ENCODE data around the gene CPNE7. TPM values are rescaled to one million over a fixed set of nuclear protein-coding genes. Genes with fewer than 3 reads are reported as not detected.
A peak's percentile ranks its signal among the peaks of the same experiment; 100 is the strongest.

CPNE7 gene
- total and polyA plus RNA-seq, 2 donors, result 9.6 to 12.8 TPM

GRCh38 chr16:89620406-89620841 lies 44.9 kb downstream of the CPNE7 start:
- DNase-seq (ENCODE audit: low read depth in 6 of 9, low spot score in 9 of 9), result no peak
- H3K27ac ChIP-seq (ENCODE audit: low read depth in 1 of 2, low read length in 1 of 2), result no peak overlapping the region
- H3K9me3 ChIP-seq (ENCODE audit: control insufficient read depth in 2 of 2, insufficient read depth in 1 of 2, low read length in 1 of 2), result peaks cover 0 to 10% of the 10 kb centered on the region in 2 donors
- no peak overlapping the region for H3K4me3 ChIP-seq (ENCODE audit: low read length in 2 of 2)
- H3K36me3 ChIP-seq (ENCODE audit: control insufficient read depth in 2 of 2, insufficient read depth in 2 of 2, low read length in 1 of 2), result no peaks in the 10 kb centered on the region
- 95% methylated on average over 16 of the region's 16 CpGs for WGBS
- H3K27me3 ChIP-seq (ENCODE audit: control insufficient read depth in 2 of 2, insufficient read depth in 1 of 2, low read length in 1 of 2), result peaks cover 0 to 46% of the 10 kb centered on the region in 2 donors
- H3K4me1 ChIP-seq (ENCODE audit: control insufficient read depth in 2 of 2, insufficient read depth in 2 of 2, low read length in 2 of 2), result peaks cover 0 to 3% of the 10 kb centered on the region in 2 donors

- WGBS, result 94% methylated on average over 18 of the region's 18 CpGs
- Histone ChIP-seq H3K36me3 (ENCODE audit: control insufficient read depth in 2 of 2, insufficient read depth in 2 of 2, low read length in 1 of 2) (no peaks in the 10 kb centered on the region), H3K27ac (ENCODE audit: low read depth in 1 of 2, low read length in 1 of 2) (no peak overlapping the region), H3K4me1 (ENCODE audit: control insufficient read depth in 2 of 2, insufficient read depth in 2 of 2, low read length in 2 of 2) (no peaks in the 10 kb centered on the region), H3K27me3 (ENCODE audit: control insufficient read depth in 2 of 2, insufficient read depth in 1 of 2, low read length in 1 of 2) (peaks cover 0 to 51% of the 10 kb centered on the region in 2 donors), H3K4me3 (ENCODE audit: low read length in 2 of 2) (no peak overlapping the region), H3K9me3 (ENCODE audit: control insufficient read depth in 2 of 2, insufficient read depth in 1 of 2, low read length in 1 of 2) (peaks cover 0 to 10% of the 10 kb centered on the region in 2 donors)
- no peak for DNase-seq (ENCODE audit: low read depth in 6 of 9, low spot score in 9 of 9)
Observed at GRCh38 chr16:89621136-89621697, 45.7 kb downstream of the CPNE7 start.

GRCh38 chr16:89621698-89622409 lies 46.3 kb downstream of the CPNE7 start:
- DNase-seq (ENCODE audit: low read depth in 6 of 9, low spot score in 9 of 9), result no peak
- no peaks in the 10 kb centered on the region for H3K36me3 ChIP-seq (ENCODE audit: control insufficient read depth in 2 of 2, insufficient read depth in 2 of 2, low read length in 1 of 2)
- peaks cover 0 to 52% of the 10 kb centered on the region in 2 donors for H3K27me3 ChIP-seq (ENCODE audit: control insufficient read depth in 2 of 2, insufficient read depth in 1 of 2, low read length in 1 of 2)
- H3K4me3 ChIP-seq (ENCODE audit: low read length in 2 of 2), result no peak overlapping the region
- no peak overlapping the region for H3K27ac ChIP-seq (ENCODE audit: low read depth in 1 of 2, low read length in 1 of 2)
- H3K4me1 ChIP-seq (ENCODE audit: control insufficient read depth in 2 of 2, insufficient read depth in 2 of 2, low read length in 2 of 2), result no peaks in the 10 kb centered on the region
- WGBS, result 93% methylated on average over 32 of the region's 32 CpGs
- peaks cover 0 to 3% of the 10 kb centered on the region in 2 donors for H3K9me3 ChIP-seq (ENCODE audit: control insufficient read depth in 2 of 2, insufficient read depth in 1 of 2, low read length in 1 of 2)

- Histone ChIP-seq H3K4me3 (ENCODE audit: low read length in 2 of 2) (no peak overlapping the region), H3K27ac (ENCODE audit: low read depth in 1 of 2, low read length in 1 of 2) (peak overlapping the region in 1 of 2 donors; percentile 21), H3K27me3 (ENCODE audit: control insufficient read depth in 2 of 2, insufficient read depth in 1 of 2, low read length in 1 of 2) (peaks cover 0 to 52% of the 10 kb centered on the region in 2 donors), H3K36me3 (ENCODE audit: control insufficient read depth in 2 of 2, insufficient read depth in 2 of 2, low read length in 1 of 2) (no peaks in the 10 kb centered on the region), H3K9me3 (ENCODE audit: control insufficient read depth in 2 of 2, insufficient read depth in 1 of 2, low read length in 1 of 2) (no peaks in the 10 kb centered on the region), H3K4me1 (ENCODE audit: control insufficient read depth in 2 of 2, insufficient read depth in 2 of 2, low read length in 2 of 2) (no peaks in the 10 kb centered on the region)
- no peak for DNase-seq (ENCODE audit: low read depth in 6 of 9, low spot score in 9 of 9)
- 55% methylated on average over 28 of the region's 28 CpGs for WGBS
Observed at GRCh38 chr16:89623511-89624261, 48.1 kb downstream of the CPNE7 start.

- Histone ChIP-seq H3K27me3 (ENCODE audit: control insufficient read depth in 2 of 2, insufficient read depth in 1 of 2, low read length in 1 of 2) (peaks cover 0 to 52% of the 10 kb centered on the region in 2 donors), H3K9me3 (ENCODE audit: control insufficient read depth in 2 of 2, insufficient read depth in 1 of 2, low read length in 1 of 2) (peaks cover 0 to 9% of the 10 kb centered on the region in 2 donors), H3K36me3 (ENCODE audit: control insufficient read depth in 2 of 2, insufficient read depth in 2 of 2, low read length in 1 of 2) (no peaks in the 10 kb centered on the region), H3K27ac (ENCODE audit: low read depth in 1 of 2, low read length in 1 of 2) (no peak overlapping the region), H3K4me3 (ENCODE audit: low read length in 2 of 2) (no peak overlapping the region), H3K4me1 (ENCODE audit: control insufficient read depth in 2 of 2, insufficient read depth in 2 of 2, low read length in 2 of 2) (no peaks in the 10 kb centered on the region)
- 75% methylated on average over 21 of the region's 21 CpGs for WGBS
- no peak for DNase-seq (ENCODE audit: low read depth in 6 of 9, low spot score in 9 of 9)
Observed at GRCh38 chr16:89624777-89625761, 49.5 kb downstream of the CPNE7 start.

GRCh38 chr16:89629827-89630610 lies 54.5 kb downstream of the CPNE7 start:
- H3K27ac ChIP-seq (ENCODE audit: low read depth in 1 of 2, low read length in 1 of 2), result no peak overlapping the region
- H3K36me3 ChIP-seq (ENCODE audit: control insufficient read depth in 2 of 2, insufficient read depth in 2 of 2, low read length in 1 of 2), result no peaks in the 10 kb centered on the region
- no peaks in the 10 kb centered on the region for H3K4me1 ChIP-seq (ENCODE audit: control insufficient read depth in 2 of 2, insufficient read depth in 2 of 2, low read length in 2 of 2)
- WGBS, result 91% methylated on average over 17 of the region's 17 CpGs
- no peak overlapping the region for H3K4me3 ChIP-seq (ENCODE audit: low read length in 2 of 2)
- no peak for DNase-seq (ENCODE audit: low read depth in 6 of 9, low spot score in 9 of 9)
- H3K9me3 ChIP-seq (ENCODE audit: control insufficient read depth in 2 of 2, insufficient read depth in 1 of 2, low read length in 1 of 2), result peaks cover 0 to 21% of the 10 kb centered on the region in 2 donors
- H3K27me3 ChIP-seq (ENCODE audit: control insufficient read depth in 2 of 2, insufficient read depth in 1 of 2, low read length in 1 of 2), result peaks cover 0 to 17% of the 10 kb centered on the region in 2 donors

GRCh38 chr16:89633064-89633631 lies 57.6 kb downstream of the CPNE7 start:
- H3K27me3 ChIP-seq (ENCODE audit: control insufficient read depth in 2 of 2, insufficient read depth in 1 of 2, low read length in 1 of 2), result peaks cover 0 to 7% of the 10 kb centered on the region in 2 donors
- H3K27ac ChIP-seq (ENCODE audit: low read depth in 1 of 2, low read length in 1 of 2), result no peak overlapping the region
- no peaks in the 10 kb centered on the region for H3K36me3 ChIP-seq (ENCODE audit: control insufficient read depth in 2 of 2, insufficient read depth in 2 of 2, low read length in 1 of 2)
- H3K4me3 ChIP-seq (ENCODE audit: low read length in 2 of 2), result no peak overlapping the region
- H3K4me1 ChIP-seq (ENCODE audit: control insufficient read depth in 2 of 2, insufficient read depth in 2 of 2, low read length in 2 of 2), result no peaks in the 10 kb centered on the region
- peaks cover 0 to 30% of the 10 kb centered on the region in 2 donors for H3K9me3 ChIP-seq (ENCODE audit: control insufficient read depth in 2 of 2, insufficient read depth in 1 of 2, low read length in 1 of 2)
- WGBS, result 93% methylated on average over 19 of the region's 19 CpGs
- no peak for DNase-seq (ENCODE audit: low read depth in 6 of 9, low spot score in 9 of 9)
